B cell (primary cell): Measurements from ENCODE around the gene AKAP8. TPM values are rescaled to one million over a fixed set of nuclear protein-coding genes. Genes with fewer than 3 reads are reported as not detected.

Source experiments
- ATAC-seq: fragments of 200-7000 bp; cut with Tn5 transposase; one replicate; pipeline ENCODE4 v1.10.0; 2021; ENCODE audit warnings: low read depth, mild to moderate bottlenecking, moderate number of reproducible peaks, moderate library complexity
- CTCF ChIA-PET: fragments of 350-600 bp; sonication (Branson Sonifier 250); formaldehyde crosslinking; loops from one replicate; lab custom pipeline; 2021; ENCODE audit warnings: antibody characterized with exemption, inconsistent platforms; lab: Charles Lee
- POLR2A ChIA-PET: fragments of 350-600 bp; sonication (Branson Sonifier 250); formaldehyde crosslinking; loops from one replicate; lab custom pipeline; 2021; ENCODE audit warnings: antibody characterized with exemption; lab: Charles Lee
- DNase-seq: peaks from one replicate; pipeline ENCODE4 v3.0.0; 2013
- H2AFZ ChIP-seq: 2 replicates; pipeline ENCODE4 v1.6.1; 2012; ENCODE audit warnings: mild to moderate bottlenecking, low read depth, low read length; ENCODE audit not compliant: insufficient read depth, poor library complexity, severe bottlenecking
- H3K27ac ChIP-seq, 2 donors: 1 replicate in 1 of 2; 2 replicates in 1 of 2; pipeline ENCODE4 v1.5.1; 2012 to 2013; ENCODE audit warnings: low read length in 2 of 2, mild to moderate bottlenecking in 2 of 2, moderate library complexity in 1 of 2
- H3K27me3 ChIP-seq, 4 experiments: fragments of 200-600 bp in 1 of 4; sonication (generic) in 1 of 4; replicated peaks in 1 of 4; 1 replicate in 2 of 4; 2 replicates in 2 of 4; pipeline versions ENCODE4 v1.6.1 to v1.7.0; 2013 to 2016; ENCODE audit warnings: low read length in 3 of 4, mild to moderate bottlenecking in 2 of 4, mixed read lengths in 1 of 4, moderate library complexity in 1 of 4; ENCODE audit not compliant: insufficient read depth in 4 of 4, control insufficient read depth in 3 of 4; ENCODE audit errors: control extremely low read depth in 1 of 4
- H3K36me3 ChIP-seq, 2 experiments: replicated peaks in 1 of 2; 1 replicate in 1 of 2; 2 replicates in 1 of 2; pipeline versions ENCODE4 v1.6.1 to v1.7.1; 2013; ENCODE audit warnings: low read length in 1 of 2; ENCODE audit not compliant: insufficient read depth in 2 of 2, control insufficient read depth in 1 of 2; ENCODE audit errors: control extremely low read depth in 1 of 2, extremely low read depth in 1 of 2
- H3K4me1 ChIP-seq, 2 donors: fragments of 200-600 bp in 1 of 2; sonication (generic) in 1 of 2; 1 replicate in 1 of 2; 2 replicates in 1 of 2; pipeline versions ENCODE4 v1.5.1 to v1.6.1; 2013 to 2017; ENCODE audit warnings: low read length in 2 of 2; ENCODE audit not compliant: control insufficient read depth in 2 of 2, insufficient read depth in 2 of 2
- H3K4me2 ChIP-seq: replicated peaks from 2 replicates; pipeline ENCODE3; 2012; ENCODE audit warnings: mild to moderate bottlenecking, low read depth, low read length; ENCODE audit not compliant: poor library complexity, severe bottlenecking
- H3K4me3 ChIP-seq, 5 experiments: fragments of 200-600 bp in 1 of 5; sonication (generic) in 1 of 5; 1 replicate in 3 of 5; 2 replicates in 2 of 5; pipeline versions ENCODE4 v1.5.1 to v1.7.0; 2011 to 2016; ENCODE audit warnings: low read length in 4 of 5, mild to moderate bottlenecking in 4 of 5, low read depth in 2 of 5, control low read depth in 1 of 5, moderate library complexity in 1 of 5; ENCODE audit not compliant: insufficient read depth in 1 of 5; ENCODE audit errors: control extremely low read depth in 1 of 5, extremely low read depth in 1 of 5
- H3K79me2 ChIP-seq: fragments of 200-600 bp; sonication (generic); one replicate; pipeline ENCODE4 v1.6.0; 2016; ENCODE audit warnings: low read length; ENCODE audit not compliant: control insufficient read depth, insufficient read depth
- H3K9ac ChIP-seq: fragments of 200-600 bp; sonication (generic); 2 replicates; pipeline ENCODE4 v1.6.1; 2017; ENCODE audit warnings: mild to moderate bottlenecking, low read length, moderate library complexity
- H3K9me3 ChIP-seq, 3 donors: one replicate each; pipeline versions ENCODE4 v1.6.1 to v1.7.1; 2013; ENCODE audit warnings: low read length in 2 of 3; ENCODE audit not compliant: control insufficient read depth in 2 of 3, insufficient read depth in 1 of 3; ENCODE audit errors: control extremely low read depth in 1 of 3
- H4K20me1 ChIP-seq: 2 replicates; pipeline ENCODE4 v1.6.0; 2012; ENCODE audit warnings: mild to moderate bottlenecking, low read length; ENCODE audit not compliant: insufficient read depth, control insufficient read depth, poor library complexity, severe bottlenecking
- H3K27ac Mint-ChIP-seq: one replicate; pipeline ENCODE4 v1.8.0; 2021; ENCODE audit warnings: mixed read lengths
- H3K27me3 Mint-ChIP-seq: one replicate; pipeline ENCODE4 v1.8.0; 2021; ENCODE audit warnings: mixed read lengths
- H3K4me1 Mint-ChIP-seq: one replicate; pipeline ENCODE4 v1.8.0; 2021; ENCODE audit warnings: mixed read lengths
- H3K4me3 Mint-ChIP-seq: one replicate; pipeline ENCODE4 v1.8.0; 2021; ENCODE audit warnings: mixed read lengths
- H3K9me3 Mint-ChIP-seq: one replicate; pipeline ENCODE4 v1.8.0; 2022; ENCODE audit warnings: mixed read lengths; ENCODE audit not compliant: insufficient read depth
- EZH2 ChIP-seq: IDR thresholded peaks from 2 replicates; pipeline ENCODE4 v1.6.1; 2012; ENCODE audit warnings: borderline replicate concordance, low read depth, mild to moderate bottlenecking, moderate library complexity, low read length; ENCODE audit not compliant: insufficient read depth, poor library complexity, severe bottlenecking
- WGBS: methylation state at CpG from one replicate; pipeline ENCODE4 v1.1.5; 2013; ENCODE audit warnings: missing lambda C conversion rate; ENCODE audit not compliant: insufficient coverage; 5-methylcytosine and 5-hydroxymethylcytosine counted together
- intact Hi-C: fragments of 100-400 bp; cut with micrococcal nuclease; formaldehyde crosslinking; loops from one replicate; pipeline ENCODE4 v1.10.0; 2022
- polyA plus RNA-seq: library from polyadenylated mRNA; depleted of rRNA; stranded (reverse); fragments of >200 nt; gene quantifications from 2 replicates; pipeline ENCODE4 v1.2.3, GENCODE V29; 2012
- total RNA-seq, 2 donors: library from RNA; stranded (reverse); fragments of 120-200 nt in 1 of 2; gene quantifications; 1 replicate in 1 of 2; 2 replicates in 1 of 2; pipeline versions ENCODE4 v1.2.3 to v1.2.4, GENCODE V29; 2013 to 2022
- TF ChIP-seq, protein P1 (sequence below): fragments of 200-600 bp; IDR thresholded peaks from one replicate; pipeline ENCODE4 v1.8.0; 2022; ENCODE audit warnings: antibody characterized with exemption, mild to moderate bottlenecking

AKAP8 gene
- total and polyA plus RNA-seq, 2 donors (not counting 1 experiment from before 2014, with no cell fraction given) = 30.0 to 84.8 TPM

DNA sequence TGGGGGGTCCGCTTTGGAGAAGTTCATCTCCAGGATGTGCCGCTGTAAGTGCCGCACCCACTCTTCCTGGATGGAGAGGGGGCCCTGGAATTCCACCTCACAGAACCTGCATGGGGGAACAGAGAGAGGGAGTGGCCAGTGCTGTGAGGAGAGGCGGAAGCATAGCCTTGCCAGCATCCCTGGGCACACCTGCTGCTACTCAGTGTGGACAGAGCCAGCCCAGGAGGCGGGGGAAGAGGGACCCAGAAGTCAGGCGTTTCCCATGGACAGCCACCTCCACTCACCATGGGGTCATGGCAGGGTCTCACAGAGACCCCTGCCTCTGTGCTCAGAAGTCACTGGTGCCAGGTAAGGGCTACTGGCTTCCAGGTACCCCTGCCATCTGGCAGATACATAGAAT lies 43.5 kb upstream of the AKAP8 start:
- peaks cover 5 to 10% of the 10 kb centered on the region in 2 donors for H3K4me1 ChIP-seq
- no peaks in the 10 kb centered on the region for H3K27me3 ChIP-seq
- peaks cover 2 to 42% of the 10 kb centered on the region in 2 experiments for H3K36me3 ChIP-seq
- Mint-ChIP-seq H3K4me3 (no peak overlapping the region), H3K27ac (no peak overlapping the region), H3K27me3 (no peaks in the 10 kb centered on the region), H3K4me1 (peaks cover 15% of the 10 kb centered on the region), H3K9me3 (no peaks in the 10 kb centered on the region)
- H2AFZ ChIP-seq = no peak overlapping the region
- H3K9me3 ChIP-seq = peaks cover 0 to 9% (median 0%) of the 10 kb centered on the region in 3 donors
- TF ChIP-seq, protein P1, sequence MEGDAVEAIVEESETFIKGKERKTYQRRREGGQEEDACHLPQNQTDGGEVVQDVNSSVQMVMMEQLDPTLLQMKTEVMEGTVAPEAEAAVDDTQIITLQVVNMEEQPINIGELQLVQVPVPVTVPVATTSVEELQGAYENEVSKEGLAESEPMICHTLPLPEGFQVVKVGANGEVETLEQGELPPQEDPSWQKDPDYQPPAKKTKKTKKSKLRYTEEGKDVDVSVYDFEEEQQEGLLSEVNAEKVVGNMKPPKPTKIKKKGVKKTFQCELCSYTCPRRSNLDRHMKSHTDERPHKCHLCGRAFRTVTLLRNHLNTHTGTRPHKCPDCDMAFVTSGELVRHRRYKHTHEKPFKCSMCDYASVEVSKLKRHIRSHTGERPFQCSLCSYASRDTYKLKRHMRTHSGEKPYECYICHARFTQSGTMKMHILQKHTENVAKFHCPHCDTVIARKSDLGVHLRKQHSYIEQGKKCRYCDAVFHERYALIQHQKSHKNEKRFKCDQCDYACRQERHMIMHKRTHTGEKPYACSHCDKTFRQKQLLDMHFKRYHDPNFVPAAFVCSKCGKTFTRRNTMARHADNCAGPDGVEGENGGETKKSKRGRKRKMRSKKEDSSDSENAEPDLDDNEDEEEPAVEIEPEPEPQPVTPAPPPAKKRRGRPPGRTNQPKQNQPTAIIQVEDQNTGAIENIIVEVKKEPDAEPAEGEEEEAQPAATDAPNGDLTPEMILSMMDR = no peak
- no peak for TF ChIP-seq EZH2
- intact Hi-C loops = no loop called here
- ChIA-PET CTCF (no interaction called here), POLR2A (no interaction called here)
- ATAC-seq = no peak
- no peak for DNase-seq
- no peak overlapping the region for H3K4me2 ChIP-seq
- peaks cover 10% of the 10 kb centered on the region for H3K79me2 ChIP-seq
- no peak overlapping the region for H3K9ac ChIP-seq
- no peak overlapping the region for H3K27ac ChIP-seq
- H4K20me1 ChIP-seq = peaks cover 16% of the 10 kb centered on the region
- 93% methylated on average over 6 of the region's 6 CpGs for WGBS
- H3K4me3 ChIP-seq = no peak overlapping the region

GRCh38 chr19:15422296-15423075 lies 42.9 kb upstream of the AKAP8 start:
- POLR2A ChIA-PET = no interaction called here
- H3K27me3 Mint-ChIP-seq = no peaks in the 10 kb centered on the region
- H3K4me3 ChIP-seq = no peak overlapping the region
- no peak overlapping the region for H3K9ac ChIP-seq
- ATAC-seq (no peak), DNase-seq (no peak)
- no peak overlapping the region for H3K4me3 Mint-ChIP-seq
- CTCF ChIA-PET = interaction anchor here (0.7 to 7.9 kb wide), 2 partner anchors 14 to 131 kb away, joined by 3 to 145 read pairs; no protein-coding TSS in a partner anchor
- no peak overlapping the region for H3K27ac Mint-ChIP-seq
- TF ChIP-seq, protein P1 = no peak
- no peak for TF ChIP-seq EZH2
- H3K36me3 ChIP-seq = peaks cover 2 to 40% of the 10 kb centered on the region in 2 experiments
- H3K27me3 ChIP-seq = no peaks in the 10 kb centered on the region
- H3K9me3 ChIP-seq = peaks cover 0 to 9% (median 0%) of the 10 kb centered on the region in 3 donors
- intact Hi-C loops = no loop called here
- WGBS = 82% methylated on average over 22 of the region's 22 CpGs
- H3K9me3 Mint-ChIP-seq = no peaks in the 10 kb centered on the region
- H3K27ac ChIP-seq = no peak overlapping the region
- H3K79me2 ChIP-seq = peaks cover 12% of the 10 kb centered on the region
- H3K4me1 ChIP-seq = peaks cover 11 to 17% of the 10 kb centered on the region in 2 donors
- peaks cover 21% of the 10 kb centered on the region for H3K4me1 Mint-ChIP-seq
- H3K4me2 ChIP-seq = no peak overlapping the region
- H2AFZ ChIP-seq = no peak overlapping the region
- H4K20me1 ChIP-seq = peaks cover 16% of the 10 kb centered on the region
